GM23338 (cell line): Measurements from ENCODE around the gene ZDHHC13. TPM values are rescaled to one million over a fixed set of nuclear protein-coding genes. Genes with fewer than 3 reads are reported as not detected.

Experiments
- ATAC-seq: fragments of 200-7000 bp; cut with Tn5 transposase; 3 replicates; pipeline ENCODE4 v1.9.1; 2020
- DNase-seq: peaks from one replicate; pipeline ENCODE4 v3.0.0-alpha.2; 2015; ENCODE audit warnings: low spot score
- H2AFZ ChIP-seq: fragments of 200-600 bp; sonication (generic); 2 replicates; pipeline ENCODE4 v1.8.0; 2016; ENCODE audit warnings: antibody characterized with exemption, mild to moderate bottlenecking, moderate library complexity
- H3F3A ChIP-seq: fragments of 200-600 bp; sonication (generic); replicated peaks from 2 replicates; pipeline ENCODE4 v1.8.0; 2017; ENCODE audit warnings: antibody characterized with exemption, mixed run types, low read depth
- H3K27ac ChIP-seq: fragments of 200-600 bp; sonication (generic); 2 replicates; pipeline ENCODE4 v1.6.1; 2016; ENCODE audit warnings: low read depth
- H3K27me3 ChIP-seq: fragments of 200-600 bp; sonication (generic); 2 replicates; pipeline ENCODE4 v1.8.0; 2016; ENCODE audit warnings: mild to moderate bottlenecking, mixed run types, moderate library complexity; ENCODE audit not compliant: insufficient read depth
- H3K36me3 ChIP-seq: fragments of 200-600 bp; sonication (generic); 2 replicates; pipeline ENCODE4 v1.8.0; 2016; ENCODE audit warnings: mild to moderate bottlenecking; ENCODE audit not compliant: insufficient read depth
- H3K4me1 ChIP-seq: fragments of 200-600 bp; sonication (generic); 2 replicates; pipeline ENCODE4 v1.8.0; 2016; ENCODE audit warnings: mild to moderate bottlenecking, moderate library complexity; ENCODE audit not compliant: insufficient read depth
- H3K4me2 ChIP-seq: fragments of 200-600 bp; sonication (generic); 2 replicates; pipeline ENCODE4 v1.7.1; 2017; ENCODE audit warnings: mixed run types
- H3K4me3 ChIP-seq: fragments of 200-600 bp; sonication (generic); 2 replicates; pipeline ENCODE4 v1.6.1; 2016; ENCODE audit warnings: mixed run types
- H3K79me2 ChIP-seq: fragments of 200-600 bp; sonication (generic); replicated peaks from 2 replicates; pipeline ENCODE4 v1.8.0; 2017; ENCODE audit warnings: mild to moderate bottlenecking; ENCODE audit not compliant: insufficient read depth
- H3K9me2 ChIP-seq: fragments of 200-600 bp; sonication (generic); 2 replicates; pipeline ENCODE4 v1.8.0; 2017; ENCODE audit not compliant: insufficient read depth
- H4K20me1 ChIP-seq: fragments of 200-600 bp; sonication (generic); replicated peaks from 2 replicates; pipeline ENCODE4 v1.8.0; 2017; ENCODE audit warnings: mild to moderate bottlenecking; ENCODE audit not compliant: insufficient read depth
- H3K27ac Mint-ChIP-seq: 2 replicates; pipeline ENCODE4 v1.8.0; 2020; ENCODE audit warnings: inconsistent platforms, mild to moderate bottlenecking, moderate library complexity, mixed read lengths
- H3K27me3 Mint-ChIP-seq: 3 replicates; pipeline ENCODE4 v1.8.0; 2022; ENCODE audit warnings: low read depth, mild to moderate bottlenecking, moderate library complexity, mixed read lengths, inconsistent platforms; ENCODE audit not compliant: insufficient read depth, poor library complexity
- H3K36me3 Mint-ChIP-seq: 3 replicates; pipeline ENCODE4 v1.8.0; 2021; ENCODE audit warnings: low read depth, mild to moderate bottlenecking, inconsistent platforms, moderate library complexity, mixed read lengths
- H3K4me1 Mint-ChIP-seq: 3 replicates; pipeline ENCODE4 v1.8.0; 2020; ENCODE audit warnings: mild to moderate bottlenecking, inconsistent platforms, mixed read lengths
- H3K4me3 Mint-ChIP-seq: 3 replicates; pipeline ENCODE4 v1.8.0; 2021; ENCODE audit warnings: moderate library complexity, mild to moderate bottlenecking, inconsistent platforms, mixed read lengths
- H3K9me3 Mint-ChIP-seq: 3 replicates; pipeline ENCODE4 v1.8.0; 2020; ENCODE audit warnings: moderate library complexity, mild to moderate bottlenecking, inconsistent platforms, mixed read lengths
- CREB1 ChIP-seq: fragments of 250-450 bp; sonication (Bioruptor Pico); IDR thresholded peaks from 2 replicates; pipeline ENCODE4 v1.5.0; 2020; ENCODE audit warnings: low read depth, mild to moderate bottlenecking, moderate library complexity
- CTCF ChIP-seq, 2 experiments: fragments of 200-600 bp in 1 of 2; sonication (generic) in 1 of 2; conservative IDR thresholded peaks; 2 replicates each; pipeline versions ENCODE4 v1.5.1 to v1.6.1; 2016 to 2017; ENCODE audit warnings: antibody characterized with exemption in 2 of 2, low read depth in 2 of 2, mild to moderate bottlenecking in 2 of 2, moderate library complexity in 1 of 2
- ETS1 ChIP-seq: IDR thresholded peaks from 2 replicates; pipeline ENCODE4 v1.6.1; 2016; ENCODE audit warnings: antibody characterized with exemption
- EZH2 ChIP-seq: fragments of 200-600 bp; sonication (generic); IDR thresholded peaks from one replicate; pipeline ENCODE4 v1.8.0; 2017; ENCODE audit warnings: antibody characterized with exemption, mild to moderate bottlenecking, low read depth; ENCODE audit not compliant: unreplicated experiment
- EZH2phosphoT487 ChIP-seq: fragments of 200-600 bp; sonication (generic); IDR thresholded peaks from one replicate; pipeline ENCODE4 v1.8.1; 2018; ENCODE audit warnings: antibody characterized with exemption; ENCODE audit not compliant: unreplicated experiment
- JUNB ChIP-seq: IDR thresholded peaks from one replicate; pipeline ENCODE4 v1.6.1; 2016; ENCODE audit warnings: antibody characterized with exemption; ENCODE audit not compliant: unreplicated experiment
- NANOG ChIP-seq: IDR thresholded peaks from 2 replicates; pipeline ENCODE4 v1.6.1; 2016; ENCODE audit warnings: antibody characterized with exemption, borderline replicate concordance
- POLR2AphosphoS5 ChIP-seq: IDR thresholded peaks from 2 replicates; pipeline ENCODE4 v1.6.1; 2016; ENCODE audit warnings: antibody characterized with exemption, low read depth
- REST ChIP-seq: IDR thresholded peaks from one replicate; pipeline ENCODE4 v1.6.1; 2018; ENCODE audit warnings: antibody characterized with exemption; ENCODE audit not compliant: unreplicated experiment
- STAT1 ChIP-seq: IDR thresholded peaks from one replicate; pipeline ENCODE4 v1.6.1; 2016; ENCODE audit warnings: antibody characterized with exemption; ENCODE audit not compliant: unreplicated experiment
- ZNF114 ChIP-seq: fragments of 250-450 bp; sonication (Bioruptor Pico); IDR thresholded peaks from 2 replicates; pipeline ENCODE4 v1.5.0; 2020; ENCODE audit warnings: mild to moderate bottlenecking, moderate library complexity
- ZNF331 ChIP-seq: fragments of 250-450 bp; sonication (Bioruptor Pico); IDR thresholded peaks from 2 replicates; pipeline ENCODE4 v1.5.0; 2020; ENCODE audit warnings: low read depth, mild to moderate bottlenecking, moderate library complexity
- ZNF462 ChIP-seq: fragments of 250-450 bp; sonication (Bioruptor Pico); IDR thresholded peaks from 2 replicates; pipeline ENCODE4 v1.5.0; 2020; ENCODE audit warnings: mild to moderate bottlenecking, moderate library complexity
- polyA plus RNA-seq: library from polyadenylated mRNA; unstranded; fragments of >200 nt; fragmentation: Nextera tagmentation; extraction: Ambion mirVana; gene quantifications from 2 replicates; pipeline ENCODE4 v1.2.1, GENCODE V29; 2016
- total RNA-seq: library from RNA; depleted of rRNA; stranded (reverse); fragments of >200 nt; shearing (Covaris generic); gene quantifications from 2 replicates; pipeline ENCODE4 v1.2.3, GENCODE V29; 2014

ZDHHC13 gene
- total and polyA plus RNA-seq, 2 experiments from 2014 or later: 21.0 to 27.7 TPM

GRCh38 chr11:19156892-19157291 lies 39.9 kb downstream of the ZDHHC13 start:
- no peak for ATAC-seq
- Mint-ChIP-seq H3K27me3 (no peaks in the 10 kb centered on the region), H3K27ac (no peak overlapping the region)

More at GRCh38 chr11:19156892-19157291, 39.9 kb downstream of the ZDHHC13 start:
- no peak overlapping the region for H3K4me2 ChIP-seq
- no peak for TF ChIP-seq EZH2
- no peak for TF ChIP-seq CREB1 (CRISPR knock-in tag)
- TF ChIP-seq STAT1: no peak
- no peak for TF ChIP-seq ZNF114 (CRISPR knock-in tag)
- TF ChIP-seq ZNF462 (CRISPR knock-in tag): no peak
- TF ChIP-seq ZNF331 (CRISPR knock-in tag): no peak
- TF ChIP-seq NANOG: no peak
- TF ChIP-seq POLR2AphosphoS5: no peak
- no peak for TF ChIP-seq REST
- no peak for TF ChIP-seq CTCF (conservative IDR thresholded peaks at IDR 0.05; ENCODE audit: low read depth in 2 of 2)
- no peak for TF ChIP-seq EZH2phosphoT487
- TF ChIP-seq JUNB: no peak
- no peak for TF ChIP-seq ETS1
- peaks cover 3% of the 10 kb centered on the region; the same call in 1 of the 3 replicates for H3K36me3 Mint-ChIP-seq
- no peaks in the 10 kb centered on the region for H3K4me1 Mint-ChIP-seq
- H3F3A ChIP-seq: no peaks in the 10 kb centered on the region
- no peaks in the 10 kb centered on the region for H3K9me3 Mint-ChIP-seq
- no peak overlapping the region for H3K4me3 ChIP-seq
- no peak overlapping the region for H2AFZ ChIP-seq
- H3K79me2 ChIP-seq: no peaks in the 10 kb centered on the region
- H4K20me1 ChIP-seq: no peaks in the 10 kb centered on the region
- H3K9me2 ChIP-seq: no peaks in the 10 kb centered on the region
- H3K36me3 ChIP-seq: peaks cover 6% of the 10 kb centered on the region
- H3K4me1 ChIP-seq: no peaks in the 10 kb centered on the region
- no peaks in the 10 kb centered on the region for H3K27me3 ChIP-seq
- no peak overlapping the region for H3K4me3 Mint-ChIP-seq
- no peak overlapping the region for H3K27ac ChIP-seq
- no peak for DNase-seq
